ENCODE results near the gene TFAP2B.

TFAP2B gene

GRCh38 chr6:50818673-50819072 is at the start of gene TFAP2B:
Gene TFAP2B, plus strand, starts transcription at chr6:50818871. Its CDS starts 21 bp downstream, at chr6:50818892.
- no peak for DNase-seq

GRCh38 chr6:50778696-50779095 is 40.0 kb upstream of the TFAP2B start:
- DNase-seq: no peak

DNA sequence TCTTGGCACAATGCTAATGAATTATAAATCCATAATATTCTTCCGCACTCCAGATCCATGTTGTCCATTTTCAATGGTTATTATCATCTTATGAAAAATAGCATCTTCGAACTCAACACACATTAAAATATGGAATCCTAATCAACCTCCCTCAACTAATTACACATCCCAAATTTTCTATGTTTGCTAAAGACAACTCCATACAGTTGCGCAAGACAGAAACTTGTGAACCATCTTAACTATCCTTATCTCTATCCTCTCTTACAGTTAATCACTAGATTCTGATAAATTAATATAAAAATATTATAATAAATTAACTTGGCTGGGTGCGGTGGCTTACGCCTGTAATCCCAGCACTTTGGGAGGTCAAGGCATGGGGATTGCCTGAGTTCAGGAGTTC is 38.3 kb upstream of the TFAP2B start:
- DNase-seq: no peak

GRCh38 chr6:50785921-50786320 is 32.8 kb upstream of the TFAP2B start:
- no peak for DNase-seq

GRCh38 chr6:50791900-50792508 is 26.7 kb upstream of the TFAP2B start:
- peak; percentile 10 for DNase-seq

DNA sequence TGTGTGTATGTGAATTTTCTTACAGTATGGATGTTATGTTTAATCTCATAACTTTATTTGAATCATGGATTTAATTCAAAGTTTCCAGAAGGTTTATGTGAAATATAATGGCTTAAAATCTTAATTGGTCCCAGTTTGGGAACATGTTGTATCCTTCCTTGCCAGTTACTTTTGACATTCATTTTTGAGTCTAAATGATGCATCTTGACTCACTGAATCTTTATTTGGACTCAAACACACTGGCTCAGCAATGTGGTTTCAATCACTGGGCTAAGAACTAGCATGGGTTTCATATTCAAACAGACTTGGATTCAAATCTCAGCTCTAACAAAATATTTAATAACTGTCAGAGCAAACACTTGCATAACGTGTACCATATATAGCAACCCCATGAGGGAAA is 25.9 kb upstream of the TFAP2B start:
- DNase-seq: no peak

DNA sequence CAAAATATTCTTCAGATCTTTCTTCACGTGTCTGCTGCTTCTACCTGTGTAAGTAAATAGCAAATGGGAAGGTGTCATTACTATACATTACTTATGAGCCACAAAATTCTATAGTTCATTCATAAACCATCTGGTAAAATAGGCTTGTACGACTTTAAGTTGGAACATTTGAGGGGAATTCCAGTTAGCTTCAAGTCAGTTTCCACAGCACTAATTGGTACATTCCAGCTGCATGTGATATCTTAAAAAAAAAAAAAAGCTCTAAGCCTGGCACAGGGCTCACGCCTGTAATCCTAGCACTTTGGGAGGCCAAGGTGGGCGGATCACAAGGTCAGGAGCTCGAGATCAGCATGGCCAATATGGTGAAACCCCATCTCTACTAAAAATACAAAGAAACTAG is 23.1 kb upstream of the TFAP2B start:
- DNase-seq: no peak

DNA sequence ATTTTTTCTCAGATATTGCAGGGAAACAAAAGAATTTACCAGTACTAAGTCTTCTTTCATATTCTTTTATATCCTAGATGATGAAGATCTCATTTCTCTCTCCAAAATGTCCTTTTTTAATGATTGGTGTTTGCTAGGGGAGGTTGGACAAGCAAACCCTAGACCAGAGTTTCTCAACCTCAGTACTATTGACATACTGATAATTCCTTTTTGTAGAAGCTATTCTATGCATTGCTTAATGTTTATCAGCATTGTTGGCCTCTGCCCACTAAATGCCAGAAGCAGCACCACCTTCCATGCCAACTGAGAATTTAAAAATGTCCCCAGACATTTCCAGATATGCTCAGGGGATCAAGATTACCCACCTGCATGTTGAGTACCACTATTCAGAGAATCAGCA is 14.4 kb upstream of the TFAP2B start:
- no peak for DNase-seq

- DNase-seq: no peak
Observed at GRCh38 chr6:50807035-50807434, 11.6 kb upstream of the TFAP2B start.

DNA sequence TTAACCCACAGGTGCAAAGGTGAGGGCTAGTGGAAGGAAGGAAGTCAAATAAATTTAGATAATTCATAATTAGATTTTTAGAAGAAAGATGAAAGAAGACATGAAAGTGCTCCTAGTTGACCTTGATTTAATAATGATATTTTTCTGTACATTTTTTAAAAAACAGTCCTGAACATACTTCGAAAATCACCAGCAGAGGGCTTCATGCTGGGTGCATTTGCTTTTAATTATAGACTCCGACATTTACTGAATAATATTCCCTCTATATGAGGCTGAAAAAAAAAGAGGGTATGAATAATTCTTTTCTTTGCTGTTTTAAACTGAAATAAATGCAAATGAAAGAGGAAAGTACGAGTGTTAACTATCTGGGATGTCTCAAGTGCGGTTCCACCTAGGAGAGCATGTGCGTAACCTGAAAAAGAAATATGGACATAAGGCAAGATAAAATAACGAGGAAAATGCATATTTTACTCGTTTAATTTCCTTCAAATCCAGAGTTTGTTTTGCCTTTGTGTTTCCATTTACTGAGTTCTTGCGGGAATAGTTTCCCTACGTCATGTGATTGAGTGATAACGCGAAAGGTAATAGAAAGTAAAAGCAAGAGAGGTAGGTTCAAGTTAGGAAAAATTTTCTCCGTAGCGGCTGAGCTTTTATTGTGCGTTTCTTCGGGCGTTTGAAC is 3.1 kb upstream of the TFAP2B start:
- no peak for DNase-seq

DNA sequence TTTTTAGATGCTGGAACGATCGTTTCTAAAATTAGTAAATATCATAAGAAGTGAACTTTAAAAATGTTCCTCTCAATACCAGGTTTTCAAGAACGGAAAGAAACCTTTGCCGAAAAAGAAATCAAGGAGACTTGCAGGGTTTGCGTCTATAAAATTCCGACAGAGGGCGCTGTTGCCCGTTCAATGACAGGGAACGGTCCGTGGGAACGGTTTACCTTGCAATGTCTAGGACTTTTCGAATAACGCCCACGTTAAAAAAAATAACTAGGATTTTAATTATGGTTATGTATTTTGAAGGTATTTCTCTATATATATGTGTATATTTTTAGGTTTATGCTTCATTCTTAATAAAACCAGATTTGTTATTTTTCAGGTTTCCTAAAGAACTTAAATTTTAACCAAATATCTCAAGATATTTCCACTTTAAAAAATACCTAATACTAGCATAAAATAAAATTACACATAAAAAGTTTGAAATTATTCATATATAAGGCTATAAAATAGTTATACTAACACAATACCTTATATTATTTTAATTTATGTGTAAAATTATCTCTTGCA is 2.5 kb upstream of the TFAP2B start:
- peak; percentile 70 for DNase-seq

DNA sequence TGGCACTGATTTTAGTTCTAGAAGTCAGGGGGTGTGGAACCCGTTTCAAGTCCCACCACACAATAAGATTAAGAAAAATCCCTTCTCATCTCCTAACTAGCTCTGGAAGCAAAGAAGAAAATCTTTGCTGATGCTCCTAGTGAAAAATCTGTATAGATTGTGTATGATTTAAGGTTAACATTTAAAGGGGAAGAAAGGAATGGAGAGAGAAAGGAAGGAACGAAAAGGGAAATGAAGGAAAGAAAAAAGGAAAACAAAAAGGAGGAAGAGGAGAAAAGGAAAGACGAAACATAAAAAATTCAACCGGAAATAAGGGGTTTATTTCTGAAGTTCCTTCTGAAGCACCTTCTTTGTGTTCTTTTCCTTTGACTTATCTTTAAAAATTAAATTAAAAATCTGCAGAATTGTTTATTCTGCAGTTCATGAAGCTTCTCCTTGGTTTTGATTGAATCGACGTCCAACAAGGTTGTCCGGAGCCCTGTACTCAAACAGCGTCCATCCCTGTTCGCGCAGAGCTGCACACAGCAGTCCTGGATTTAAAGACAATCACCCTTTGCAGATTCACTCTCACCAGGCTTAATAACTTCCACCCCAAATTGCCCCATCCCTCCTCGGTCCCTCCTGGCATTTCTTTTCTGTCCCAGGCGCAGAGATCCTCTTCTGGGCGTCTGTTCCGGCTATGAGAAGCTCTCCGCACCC is 1.6 kb upstream of the TFAP2B start:
- DNase-seq: no peak

DNA sequence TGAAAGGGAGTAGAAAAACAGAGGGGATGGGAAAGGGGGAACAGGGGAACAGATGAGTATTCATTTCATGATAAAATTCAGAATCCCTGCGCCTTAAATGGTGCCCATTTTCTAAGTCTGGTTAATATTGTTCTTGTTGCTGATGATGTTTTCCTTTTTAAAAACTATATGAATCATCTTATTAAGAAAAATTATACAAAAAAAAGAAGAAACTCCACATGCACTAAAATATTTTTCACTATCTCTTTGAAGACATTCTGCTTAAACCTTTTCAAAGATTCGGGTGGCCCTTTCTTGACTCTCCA is 1.1 kb upstream of the TFAP2B start:
- DNase-seq: no peak

DNA sequence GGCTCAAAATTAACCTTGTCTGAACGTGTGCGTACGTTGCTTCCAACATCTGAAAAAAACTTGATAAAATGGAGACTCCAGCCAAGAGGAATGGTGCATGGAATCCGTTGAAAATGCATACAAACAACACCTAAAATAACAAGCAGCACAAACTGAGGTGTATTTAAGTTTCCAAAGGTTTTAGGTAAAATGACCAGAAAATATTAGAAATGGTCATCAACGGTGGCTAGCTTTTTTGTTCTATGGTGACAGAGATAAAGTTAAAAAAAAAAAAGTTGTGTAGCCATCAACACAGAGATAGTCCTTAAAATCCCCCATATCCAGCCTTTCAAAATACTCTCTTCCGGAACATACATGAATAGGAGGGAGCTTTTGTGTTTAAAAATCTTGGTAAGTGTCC is 651 bp upstream of the TFAP2B start:
- DNase-seq: no peak

DNA sequence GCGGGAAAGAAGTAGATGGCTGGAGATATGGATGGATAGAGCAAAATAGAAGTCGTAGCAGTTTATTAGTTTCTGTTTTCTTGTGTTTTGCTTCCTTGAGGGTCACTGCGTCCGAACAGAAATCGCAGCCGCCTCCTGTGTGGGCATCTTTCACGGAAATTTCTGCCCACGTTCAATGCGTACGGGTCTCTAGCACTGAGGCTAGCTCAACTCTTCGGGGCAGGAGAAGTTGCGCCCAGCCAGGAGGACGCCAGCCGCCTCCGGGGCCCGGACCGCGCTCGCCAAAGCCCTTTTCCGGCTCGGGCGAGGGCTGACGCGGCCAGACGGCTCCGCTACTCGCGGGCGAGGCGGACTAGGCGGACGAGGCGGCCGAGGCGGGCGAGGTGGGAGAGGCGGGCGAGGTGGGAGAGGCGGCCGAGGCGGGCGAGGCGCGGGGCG is 814 bp downstream of the TFAP2B start:
- DNase-seq: no peak

GRCh38 chr6:50819904-50820868 is 1.5 kb downstream of the TFAP2B start:
- no peak for DNase-seq

DNA sequence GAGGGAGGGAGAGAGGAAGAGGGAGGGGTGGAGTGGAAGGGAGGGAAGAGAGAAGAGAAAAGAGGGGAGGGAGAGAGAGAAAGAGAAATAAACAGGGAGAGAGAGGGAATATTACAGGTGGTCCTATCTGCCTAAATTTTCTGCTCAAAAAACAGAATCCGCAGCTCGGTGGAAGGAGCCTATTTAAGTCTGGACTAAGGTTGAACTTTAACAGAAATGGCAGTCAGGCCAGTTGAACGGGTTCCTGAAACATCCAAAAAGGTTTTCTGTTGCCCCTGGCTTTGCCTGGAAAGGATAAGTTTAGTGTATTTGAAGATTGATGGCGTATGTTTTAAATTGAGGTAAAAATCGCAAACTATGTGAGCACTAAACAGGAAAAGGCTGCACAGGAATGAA is 2.2 kb downstream of the TFAP2B start:
- no peak for DNase-seq

DNA sequence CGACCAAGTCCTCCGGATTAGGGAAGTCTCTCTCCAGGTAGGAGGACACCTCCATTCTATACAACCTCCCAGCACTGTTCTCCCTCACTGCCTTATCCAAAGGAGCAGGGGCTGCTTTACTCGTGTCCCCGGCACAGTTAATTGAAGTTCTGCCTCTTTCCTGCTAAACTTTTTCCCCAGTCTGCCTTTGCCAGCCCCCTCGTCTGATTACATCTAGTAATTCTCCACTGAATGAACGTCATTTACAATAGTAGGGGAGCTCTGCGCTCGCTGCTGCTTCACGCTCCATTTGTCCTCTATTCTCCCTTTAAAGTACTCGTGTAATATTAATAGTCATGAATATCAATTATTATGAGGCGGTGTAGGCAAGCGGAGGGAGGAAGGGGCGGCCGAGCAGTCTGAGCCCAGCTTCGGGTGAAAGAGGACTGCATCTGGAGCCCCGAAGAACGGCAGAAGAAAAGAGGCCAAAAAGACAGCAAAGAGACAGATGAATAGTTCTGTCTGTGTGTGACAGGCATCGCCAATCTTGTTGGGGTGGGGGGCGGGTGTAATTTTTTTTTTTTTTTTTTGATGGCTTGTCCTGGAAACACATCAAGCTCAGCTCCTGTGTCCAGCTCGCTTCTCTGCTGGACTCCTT is 2.9 kb downstream of the TFAP2B start:
- no peak for DNase-seq

- no peak for DNase-seq
Observed at GRCh38 chr6:50822078-50822476, 3.4 kb downstream of the TFAP2B start.

- no peak for DNase-seq
Observed at GRCh38 chr6:50823094-50823920, 4.6 kb downstream of the TFAP2B start.

- no peak for DNase-seq
Observed at GRCh38 chr6:50824552-50824951, 5.9 kb downstream of the TFAP2B start.
